ENCODE data around the gene KPNB1.
A peak's percentile ranks its signal among the peaks of the same experiment; 100 is the strongest.
"Not testable (repeated sequence)": the region's sequence is repeated elsewhere in the genome, so short reads cannot be mapped to it uniquely, and the experiment has no call there.

Gene KPNB1

DNA sequence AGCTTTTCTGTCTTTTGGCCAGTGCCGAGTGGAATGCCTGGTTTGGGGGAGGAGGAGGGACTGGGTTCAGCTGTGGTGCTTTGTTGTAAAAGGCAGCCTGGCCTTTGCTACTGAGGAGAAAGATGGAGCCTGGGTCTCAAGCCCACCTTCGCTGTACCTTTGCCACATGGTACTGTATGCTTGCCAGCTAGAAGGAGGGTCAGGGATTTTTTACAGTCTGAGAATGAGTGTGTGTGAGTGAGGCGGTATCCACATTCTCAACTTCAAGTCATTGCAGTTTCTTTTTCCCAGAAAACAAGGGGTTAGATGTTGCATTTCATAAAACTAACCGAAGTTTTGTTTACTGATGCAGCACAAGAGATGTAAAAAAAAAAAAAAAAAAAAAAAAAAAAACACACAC lies 33.0 kb downstream of the KPNB1 start:
- not testable (repeated sequence) for DNase-seq

- DNase-seq, result no peak
These were observed 34.3 kb downstream of the KPNB1 start for GRCh38 chr17:47684025-47684424.

GRCh38 chr17:47684535-47685193 lies 34.9 kb downstream of the KPNB1 start:
- DNase-seq, result no peak

DNA sequence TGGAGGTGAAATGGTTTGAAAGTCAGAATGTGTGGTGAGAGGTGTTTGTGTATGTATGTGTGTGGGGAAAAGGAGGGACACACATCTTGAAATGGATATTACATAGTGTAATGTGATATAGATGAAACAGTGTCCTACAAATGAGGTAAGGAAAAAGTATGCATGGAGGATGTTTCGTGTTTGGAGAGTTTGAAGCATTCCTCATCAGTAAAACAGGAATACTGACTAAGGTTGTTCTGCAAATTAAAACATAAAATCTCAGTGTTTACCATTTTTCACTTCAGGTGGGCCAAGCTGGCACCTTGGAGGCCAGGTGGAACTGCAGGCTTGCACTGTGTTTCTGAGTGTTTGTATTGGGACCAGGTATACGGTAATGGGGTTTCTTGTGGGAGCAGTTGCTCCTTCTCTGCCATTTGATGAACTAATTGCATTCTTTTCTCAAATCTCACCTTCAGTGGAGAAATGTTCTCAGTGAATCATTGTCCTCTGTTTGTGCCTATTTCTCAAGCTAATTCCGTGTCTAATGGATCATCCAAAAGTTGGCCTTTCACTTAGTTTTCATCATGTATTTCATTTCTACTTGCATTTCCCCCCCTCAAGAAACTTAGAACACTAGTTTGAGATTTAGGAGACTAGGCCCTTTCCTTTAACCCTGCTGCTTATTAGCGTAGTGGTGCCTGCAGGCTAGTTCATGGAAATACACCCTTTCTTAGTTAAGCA lies 36.0 kb downstream of the KPNB1 start:
- no peak for DNase-seq

GRCh38 chr17:47686276-47686635 lies 36.5 kb downstream of the KPNB1 start:
- no peak for DNase-seq

DNA sequence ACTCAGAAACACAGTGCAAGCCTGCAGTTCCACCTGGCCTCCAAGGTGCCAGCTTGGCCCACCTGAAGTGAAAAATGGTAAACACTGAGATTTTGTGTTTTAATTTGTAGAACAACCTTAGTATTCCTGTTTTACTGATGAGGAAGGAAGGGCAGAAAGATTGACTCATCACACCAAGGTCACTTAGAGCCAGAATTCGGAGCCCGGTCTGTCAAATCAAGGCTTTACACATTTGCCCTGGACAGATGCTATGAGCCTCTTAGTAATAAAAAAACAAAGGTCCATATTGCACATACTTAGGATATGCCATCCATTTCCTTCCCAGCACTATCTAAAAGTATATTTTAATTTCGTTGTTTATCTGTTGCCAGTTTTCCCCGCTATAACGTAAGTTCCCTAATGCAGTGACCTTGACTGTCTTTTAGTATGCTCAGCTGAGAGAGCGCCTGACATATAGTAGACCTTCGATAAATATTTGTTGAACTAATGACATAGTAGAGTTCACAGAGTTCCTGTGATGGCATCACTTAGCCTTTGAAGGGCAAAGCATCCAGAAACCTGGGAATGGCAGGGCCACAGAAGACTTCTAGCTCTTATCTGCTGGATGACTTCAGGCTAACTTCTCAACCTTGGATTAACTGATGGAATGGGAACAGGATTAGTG lies 37.1 kb downstream of the KPNB1 start:
- DNase-seq, result peak; percentile 10

GRCh38 chr17:47687328-47687690 lies 37.6 kb downstream of the KPNB1 start:
- no peak for DNase-seq

- peak; percentile 41 for DNase-seq
These were observed 38.0 kb downstream of the KPNB1 start for GRCh38 chr17:47687748-47688147.

DNA sequence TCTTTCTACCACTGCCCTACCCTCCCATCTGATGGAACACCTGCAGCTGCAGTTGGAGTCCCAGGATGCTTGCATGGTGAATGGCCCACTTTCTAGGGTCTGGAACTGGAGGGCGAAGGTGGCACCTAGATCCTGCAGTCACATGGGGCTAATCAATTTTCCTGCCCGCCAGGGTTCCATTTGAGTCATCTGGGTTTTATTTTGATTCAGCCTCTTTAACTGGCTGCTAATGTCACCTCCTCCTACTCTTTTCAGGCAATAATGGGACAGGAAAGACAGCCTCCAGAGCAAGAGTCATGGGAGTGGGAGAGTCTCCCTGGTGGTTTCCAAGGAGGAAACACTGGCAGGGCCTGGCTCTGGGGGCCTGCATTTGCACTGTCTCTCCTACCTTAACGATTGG lies 40.4 kb downstream of the KPNB1 start:
- DNase-seq, result peak; percentile 53

GRCh38 chr17:47692137-47692894 lies 42.6 kb downstream of the KPNB1 start:
- peak; percentile 55 for DNase-seq

GRCh38 chr17:47692895-47693730 lies 43.4 kb downstream of the KPNB1 start:
- DNase-seq, result peak; percentile 61

GRCh38 chr17:47693731-47694580 lies 44.2 kb downstream of the KPNB1 start, which contains the start of gene TBKBP1:
TBKBP1 (plus strand) TSS chr17:47694161; CDS start chr17:47696113, 1,952 bp downstream.
- DNase-seq, result peak; percentile 83

- DNase-seq, result peak; percentile 84
These were observed 45.1 kb downstream of the KPNB1 start for GRCh38 chr17:47694581-47695428.

DNA sequence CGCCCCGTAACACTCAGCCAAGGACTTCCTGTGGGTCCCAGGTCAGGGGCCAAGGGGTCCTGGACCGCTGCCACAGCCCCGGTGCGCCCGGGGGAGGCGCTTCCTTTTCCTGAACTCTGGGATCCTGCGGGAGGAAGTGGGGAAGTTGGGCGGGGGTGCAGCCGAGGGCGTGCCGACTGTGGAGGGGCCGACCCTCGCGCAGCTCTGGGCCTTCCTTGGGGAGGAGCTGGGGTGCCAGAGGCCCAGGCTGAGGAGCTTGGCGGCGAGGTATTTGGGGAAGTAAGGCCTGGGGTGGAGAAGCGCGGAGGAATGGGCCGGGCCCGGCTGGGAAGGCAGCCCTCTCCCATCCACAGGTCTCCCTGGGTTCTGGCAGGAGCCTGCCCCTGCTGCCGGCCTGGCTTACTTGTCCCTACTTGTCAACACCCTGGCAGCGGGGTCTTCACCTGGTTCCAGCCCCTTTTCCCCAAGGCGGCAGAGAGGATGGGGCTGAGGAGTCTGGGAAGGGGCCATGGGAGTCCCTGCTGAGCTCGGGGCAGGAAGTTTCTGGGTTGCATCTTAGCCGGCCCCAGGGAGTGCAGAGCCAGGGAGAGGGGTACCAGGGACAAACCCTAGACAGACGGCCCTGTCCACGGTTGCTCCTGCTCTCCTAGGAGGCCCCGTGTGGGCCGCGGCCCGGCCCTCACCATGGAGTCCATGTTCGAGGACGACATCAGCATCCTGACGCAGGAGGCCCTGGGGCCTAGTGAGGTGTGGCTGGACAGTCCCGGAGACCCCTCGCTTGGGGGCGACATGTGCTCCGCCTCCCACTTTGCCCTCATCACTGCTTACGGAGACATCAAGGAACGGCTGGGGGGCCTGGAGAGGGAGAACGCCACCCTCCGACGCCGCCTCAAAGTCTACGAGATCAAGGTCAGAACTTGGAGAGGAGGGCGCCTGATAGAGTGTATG lies 46.0 kb downstream of the KPNB1 start:
- DNase-seq, result peak; percentile 62

DNA sequence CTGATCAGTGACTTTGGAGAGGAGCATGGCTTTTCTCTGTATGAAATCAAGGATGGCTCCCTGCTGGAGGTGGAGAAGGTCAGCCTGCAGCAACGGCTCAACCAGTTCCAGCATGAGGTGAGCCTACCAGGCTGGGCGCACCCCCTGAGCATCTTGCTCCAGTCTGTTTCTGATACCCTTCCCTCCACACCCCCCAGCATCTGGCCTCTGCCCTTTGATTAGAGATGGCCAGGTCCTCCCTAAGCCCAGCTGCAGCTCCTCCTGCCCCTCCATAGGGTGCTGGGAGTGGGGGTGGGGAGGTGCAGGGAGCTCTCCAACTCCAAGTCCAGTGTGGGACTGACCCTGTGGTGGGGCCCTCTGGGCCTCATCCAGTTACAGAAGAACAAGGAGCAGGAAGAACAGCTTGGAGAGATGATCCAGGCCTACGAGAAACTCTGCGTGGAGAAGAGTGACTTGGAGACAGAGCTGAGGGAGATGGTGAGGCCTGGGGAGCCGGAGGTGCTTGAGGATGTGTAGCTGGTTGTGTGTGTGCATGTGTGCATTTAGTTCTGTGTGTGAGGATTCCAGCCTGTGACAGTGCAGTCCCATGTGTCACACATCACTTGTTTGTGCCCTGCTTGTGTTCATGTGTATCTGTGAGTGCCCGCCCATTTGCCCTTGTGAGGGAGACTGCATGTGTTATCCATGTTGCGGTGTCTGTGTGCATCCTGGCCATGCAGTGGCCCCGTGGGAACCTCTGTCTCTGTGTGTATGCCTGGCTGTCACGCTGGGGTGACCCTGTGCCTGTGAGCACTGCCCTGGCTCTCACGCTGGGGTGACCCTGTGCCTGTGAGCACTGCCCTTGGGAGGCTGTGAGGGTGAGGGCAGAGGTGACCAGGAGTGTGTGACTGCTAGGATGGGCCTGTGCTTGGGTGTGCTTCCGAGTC lies 47.3 kb downstream of the KPNB1 start:
- DNase-seq, result peak; percentile 62

DNA sequence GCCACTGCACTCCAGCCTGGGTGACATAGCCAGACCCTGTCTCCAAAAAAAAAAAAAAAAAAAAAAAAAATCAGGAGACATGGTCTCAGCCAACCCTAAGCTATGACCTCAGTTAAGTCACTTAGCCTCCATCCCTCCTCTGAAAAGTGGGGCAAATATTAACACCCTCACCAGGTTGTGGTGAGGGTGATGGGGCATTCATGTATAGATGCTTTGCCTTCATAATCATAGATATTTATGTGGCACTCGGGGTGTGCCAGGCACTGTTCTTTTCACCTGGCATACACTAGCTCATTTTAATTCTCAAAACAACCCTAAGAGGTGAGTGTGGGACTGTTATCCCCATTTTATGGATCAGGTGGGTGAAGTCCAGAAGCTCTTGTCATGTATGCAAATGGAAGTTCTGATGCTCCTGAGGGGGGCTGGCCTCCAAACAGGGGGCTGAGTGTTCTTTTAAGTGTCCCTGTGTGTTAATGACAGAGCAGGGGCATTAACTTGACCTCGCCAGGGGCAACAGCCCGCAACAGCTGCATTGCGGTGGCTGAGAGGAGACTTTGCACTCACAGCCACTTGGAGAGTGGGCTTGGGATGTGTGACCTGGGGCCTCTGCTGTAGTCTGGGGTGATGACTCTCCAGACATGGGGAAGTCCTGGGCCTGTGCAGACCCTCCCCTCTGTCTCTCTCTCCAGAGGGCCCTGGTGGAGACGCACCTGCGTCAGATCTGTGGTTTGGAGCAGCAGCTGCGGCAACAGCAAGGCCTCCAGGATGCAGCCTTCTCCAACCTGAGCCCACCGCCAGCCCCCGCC lies 48.4 kb downstream of the KPNB1 start:
- peak; percentile 62 for DNase-seq
